ENCODE measurements around the gene FTCDNL1.

DNA sequence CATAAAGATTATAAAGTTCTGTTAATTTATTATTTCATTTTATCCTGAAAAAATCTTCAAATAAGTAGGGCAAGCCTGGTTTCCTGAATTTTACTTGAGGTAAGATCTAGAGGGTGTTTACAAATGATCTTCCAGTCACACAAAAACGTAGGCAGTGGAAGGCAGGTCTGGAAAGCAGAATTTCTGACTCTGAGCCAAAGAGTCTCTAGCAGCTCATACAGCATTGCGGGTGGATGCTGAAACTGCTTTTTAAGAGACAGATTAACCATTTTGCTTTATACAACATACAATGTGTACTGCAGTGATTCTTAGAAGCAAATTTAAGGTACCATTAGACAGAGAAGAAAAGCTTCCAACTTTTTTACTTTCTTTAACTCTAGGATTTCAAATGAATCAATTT, 117.0 kb downstream of the FTCDNL1 start:
- TF ChIP-seq, protein P1, sequence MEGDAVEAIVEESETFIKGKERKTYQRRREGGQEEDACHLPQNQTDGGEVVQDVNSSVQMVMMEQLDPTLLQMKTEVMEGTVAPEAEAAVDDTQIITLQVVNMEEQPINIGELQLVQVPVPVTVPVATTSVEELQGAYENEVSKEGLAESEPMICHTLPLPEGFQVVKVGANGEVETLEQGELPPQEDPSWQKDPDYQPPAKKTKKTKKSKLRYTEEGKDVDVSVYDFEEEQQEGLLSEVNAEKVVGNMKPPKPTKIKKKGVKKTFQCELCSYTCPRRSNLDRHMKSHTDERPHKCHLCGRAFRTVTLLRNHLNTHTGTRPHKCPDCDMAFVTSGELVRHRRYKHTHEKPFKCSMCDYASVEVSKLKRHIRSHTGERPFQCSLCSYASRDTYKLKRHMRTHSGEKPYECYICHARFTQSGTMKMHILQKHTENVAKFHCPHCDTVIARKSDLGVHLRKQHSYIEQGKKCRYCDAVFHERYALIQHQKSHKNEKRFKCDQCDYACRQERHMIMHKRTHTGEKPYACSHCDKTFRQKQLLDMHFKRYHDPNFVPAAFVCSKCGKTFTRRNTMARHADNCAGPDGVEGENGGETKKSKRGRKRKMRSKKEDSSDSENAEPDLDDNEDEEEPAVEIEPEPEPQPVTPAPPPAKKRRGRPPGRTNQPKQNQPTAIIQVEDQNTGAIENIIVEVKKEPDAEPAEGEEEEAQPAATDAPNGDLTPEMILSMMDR (CRISPR knock-in tag; IDR thresholded peaks at IDR 0.05): no peak
- TF ChIP-seq MLLT10 (CRISPR knock-in tag; IDR thresholded peaks at IDR 0.05) (no peak), SOX6 (IDR thresholded peaks at IDR 0.05) (no peak), SOX6 (CRISPR knock-in tag; IDR thresholded peaks at IDR 0.05) (no peak), FOXP1 (IDR thresholded peaks at IDR 0.05) (no peak), FOXP1 (CRISPR knock-in tag; IDR thresholded peaks at IDR 0.05) (no peak)
